Karpas-422 (cell line): ENCODE measurements around the gene EMC1. TPM values are rescaled to one million over a fixed set of nuclear protein-coding genes. Genes with fewer than 3 reads are reported as not detected.
A peak's percentile ranks its signal among the peaks of the same experiment; 100 is the strongest.

Experiments
- DNase-seq: peaks from one replicate; pipeline ENCODE4 v3.0.0-alpha.2; 2015
- H2AFZ ChIP-seq: fragments of 200-600 bp; sonication (generic); 2 replicates; pipeline ENCODE4 v1.6.1; 2014; ENCODE audit warnings: antibody characterized with exemption, low read length, mixed read lengths
- H3K27ac ChIP-seq: fragments of 200-600 bp; sonication (generic); 2 replicates; pipeline ENCODE4 v1.5.1; 2014; ENCODE audit warnings: mild to moderate bottlenecking, low read length, moderate library complexity
- H3K27me3 ChIP-seq: fragments of 200-600 bp; sonication (generic); 2 replicates; pipeline ENCODE4 v1.6.1; 2014; ENCODE audit warnings: low read length, mixed read lengths
- H3K36me3 ChIP-seq: fragments of 200-600 bp; sonication (generic); 2 replicates; pipeline ENCODE4 v1.6.1; 2014; ENCODE audit warnings: low read length, mixed read lengths; ENCODE audit not compliant: insufficient read depth
- H3K4me1 ChIP-seq: fragments of 200-600 bp; sonication (generic); 2 replicates; pipeline ENCODE4 v1.6.1; 2014; ENCODE audit warnings: mild to moderate bottlenecking, low read length, mixed read lengths
- H3K4me2 ChIP-seq: fragments of 200-600 bp; sonication (generic); 2 replicates; pipeline ENCODE4 v1.6.1; 2014; ENCODE audit warnings: low read length, low read depth, mild to moderate bottlenecking; ENCODE audit not compliant: poor library complexity, severe bottlenecking
- H3K4me3 ChIP-seq: fragments of 200-600 bp; sonication (generic); 2 replicates; pipeline ENCODE4 v1.5.1; 2014; ENCODE audit warnings: mild to moderate bottlenecking, antibody characterized with exemption, low read length, mixed read lengths
- H3K79me2 ChIP-seq: fragments of 200-600 bp; sonication (generic); 2 replicates; pipeline ENCODE4 v1.6.1; 2014; ENCODE audit warnings: mild to moderate bottlenecking, low read length, mixed read lengths
- H3K9ac ChIP-seq: fragments of 200-600 bp; sonication (generic); 2 replicates; pipeline ENCODE4 v1.6.0; 2014; ENCODE audit warnings: low read length
- H3K9me2 ChIP-seq: fragments of 200-600 bp; sonication (generic), shearing (Covaris generic); replicated peaks from 2 replicates; pipeline ENCODE4 v1.6.0; 2014; ENCODE audit warnings: mild to moderate bottlenecking, low read length, moderate library complexity; ENCODE audit not compliant: insufficient read depth
- H3K9me3 ChIP-seq: fragments of 300-700, 200-600 bp; sonication (generic); 2 replicates; pipeline ENCODE4 v1.6.1; 2014; ENCODE audit warnings: low read length, mixed read lengths
- H4K20me1 ChIP-seq: fragments of 200-600 bp; sonication (generic); 2 replicates; pipeline ENCODE4 v1.6.1; 2014; ENCODE audit warnings: mild to moderate bottlenecking, antibody characterized with exemption, low read length, low read depth; ENCODE audit not compliant: insufficient read depth
- total RNA-seq: library from RNA; depleted of rRNA; stranded (reverse); fragments of >200 nt; shearing (Covaris generic); gene quantifications from 2 replicates; pipeline ENCODE4 v1.2.3, GENCODE V29; 2014; ENCODE audit warnings: low replicate concordance; rRNA removed

The EMC1 gene
- total RNA-seq, 1 experiment from 2014 or later: 22.8 TPM

- DNase-seq: no peak
- no peaks in the 10 kb centered on the region for H3K9me2 ChIP-seq
- H2AFZ ChIP-seq: no peak overlapping the region
- no peak overlapping the region for H3K9ac ChIP-seq
- peaks cover 20% of the 10 kb centered on the region for H3K79me2 ChIP-seq
- peak overlapping the region; percentile 35 for H3K27ac ChIP-seq
- H3K27me3 ChIP-seq: no peaks in the 10 kb centered on the region
- peaks cover 16% of the 10 kb centered on the region for H3K4me1 ChIP-seq
- H3K4me3 ChIP-seq: no peak overlapping the region
- no peak overlapping the region for H3K4me2 ChIP-seq
- H3K36me3 ChIP-seq: peaks cover 73% of the 10 kb centered on the region
- H3K9me3 ChIP-seq: no peaks in the 10 kb centered on the region
- 0 out of 2 replicates have a peak, but pooled peaks cover 4% of the 10 kb centered on the region for H4K20me1 ChIP-seq
Measured at GRCh38 chr1:19169642-19170041, 81.7 kb downstream of the EMC1 start.

DNA sequence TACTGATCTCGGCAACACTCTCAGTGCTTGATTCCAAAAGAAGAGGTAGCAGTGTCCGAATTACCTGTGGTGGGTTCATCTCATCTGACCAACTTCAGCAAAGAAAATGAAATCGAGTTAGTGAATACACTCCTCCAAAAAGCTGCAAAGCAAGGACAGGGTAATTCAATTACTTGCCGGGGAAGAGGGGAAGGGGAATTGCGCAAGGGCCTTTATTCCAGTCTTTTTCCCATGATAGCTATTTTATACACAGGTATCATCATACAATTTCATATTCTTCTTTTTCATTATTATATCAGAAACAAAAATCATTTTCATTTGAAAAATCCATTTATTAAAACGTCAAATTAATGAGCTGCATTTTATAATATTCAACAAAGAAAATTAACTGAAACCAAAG, 84.2 kb downstream of the EMC1 start:
- Histone ChIP-seq H2AFZ (no peak overlapping the region), H4K20me1 (0 out of 2 replicates have a peak, but pooled peaks cover 4% of the 10 kb centered on the region), H3K79me2 (peaks cover 17% of the 10 kb centered on the region; the same call in 1 of the 2 replicates), H3K9me2 (no peaks in the 10 kb centered on the region), H3K4me2 (no peak overlapping the region), H3K4me3 (no peak overlapping the region), H3K4me1 (peaks cover 16% of the 10 kb centered on the region), H3K9me3 (no peaks in the 10 kb centered on the region), H3K27me3 (no peaks in the 10 kb centered on the region), H3K9ac (no peak overlapping the region), H3K27ac (no peak overlapping the region), H3K36me3 (peaks cover 82% of the 10 kb centered on the region)
- DNase-seq: no peak

GRCh38 chr1:19166066-19166465, 85.3 kb downstream of the EMC1 start:
- H3K9me3 ChIP-seq: no peaks in the 10 kb centered on the region
- H3K27ac ChIP-seq: no peak overlapping the region
- no peak overlapping the region for H3K4me3 ChIP-seq
- H3K36me3 ChIP-seq: peaks cover 90% of the 10 kb centered on the region
- H3K4me2 ChIP-seq: no peak overlapping the region
- 0 out of 2 replicates have a peak, but pooled peaks cover 4% of the 10 kb centered on the region for H4K20me1 ChIP-seq
- no peak overlapping the region for H2AFZ ChIP-seq
- peaks cover 17% of the 10 kb centered on the region; the same call in 1 of the 2 replicates for H3K79me2 ChIP-seq
- H3K27me3 ChIP-seq: no peaks in the 10 kb centered on the region
- peaks cover 16% of the 10 kb centered on the region for H3K4me1 ChIP-seq
- H3K9me2 ChIP-seq: no peaks in the 10 kb centered on the region
- no peak overlapping the region for H3K9ac ChIP-seq
- DNase-seq: no peak

Other genes starting within 250 kb of the EMC1 start
- 135 and 201 TPM in 2 replicates for gene UBR4, start 41.3 kb downstream of the EMC1 start, total RNA-seq
- 15.4 and 31.0 TPM in 2 replicates for gene MRTO4, start 281 bp upstream of the EMC1 start, total RNA-seq
- gene AKR7A3, start 37.2 kb upstream of the EMC1 start, total RNA-seq: 0.41 and 1.2 TPM in 2 replicates
- gene AKR7A2, start 60.6 kb upstream of the EMC1 start, total RNA-seq: 122 and 161 TPM in 2 replicates
- 11.6 and 14.5 TPM in 2 replicates for gene SLC66A1, start 60.8 kb upstream of the EMC1 start, total RNA-seq
- gene CAPZB, start 234.0 kb upstream of the EMC1 start, total RNA-seq: 55.5 and 72.9 TPM in 2 replicates